Spleen (tissue), 11 donors: Measurements from ENCODE around the gene RFLNA. TPM values are rescaled to one million over a fixed set of nuclear protein-coding genes. Genes with fewer than 3 reads are reported as not detected.

Source experiments
- DNase-seq: peaks from one replicate; pipeline ENCODE4 v3.0.0-alpha.2; 2020
- H3K27ac ChIP-seq, 8 donors: fragments of 200-600 bp; sonication (generic) in 7 of 8; 1 replicate in 4 of 8; 2 replicates in 4 of 8; pipeline versions ENCODE4 v1.5.0 to v1.8.0; 2016 to 2021; ENCODE audit warnings: inconsistent platforms in 4 of 8, mild to moderate bottlenecking in 4 of 8, moderate library complexity in 1 of 8
- H3K27me3 ChIP-seq, 7 donors: fragments of 200-600 bp; sonication (generic) in 6 of 7; replicated peaks in 1 of 7; 1 replicate in 4 of 7; 2 replicates in 3 of 7; pipeline versions ENCODE4 v1.5.0 to v1.8.0; 2016 to 2021; ENCODE audit warnings: inconsistent platforms in 3 of 7, mild to moderate bottlenecking in 1 of 7
- H3K36me3 ChIP-seq, 6 donors: fragments of 200-600 bp; sonication (generic) in 5 of 6; 1 replicate in 4 of 6; 2 replicates in 2 of 6; pipeline versions ENCODE4 v1.5.0 to v1.8.0; 2016 to 2021; ENCODE audit warnings: inconsistent platforms in 2 of 6
- H3K4me1 ChIP-seq, 6 donors: fragments of 200-600 bp; sonication (generic) in 5 of 6; 1 replicate in 3 of 6; 2 replicates in 3 of 6; pipeline versions ENCODE4 v1.5.0 to v1.8.0; 2016 to 2021; ENCODE audit warnings: inconsistent platforms in 3 of 6
- H3K4me3 ChIP-seq, 8 donors: fragments of 200-600 bp; sonication (generic) in 7 of 8; 1 replicate in 4 of 8; 2 replicates in 4 of 8; pipeline versions ENCODE4 v1.5.0 to v1.8.0; 2016 to 2021; ENCODE audit warnings: inconsistent platforms in 4 of 8, mild to moderate bottlenecking in 4 of 8, moderate library complexity in 2 of 8
- H3K9me3 ChIP-seq, 8 donors: fragments of 200-600 bp; sonication (generic) in 7 of 8; 1 replicate in 4 of 8; 2 replicates in 4 of 8; pipeline versions ENCODE4 v1.5.0 to v1.8.0; 2016 to 2021; ENCODE audit warnings: inconsistent platforms in 4 of 8
- CTCF ChIP-seq, 11 experiments: fragments of 200-600 bp in 7 of 11; fragments of 450-650 bp in 4 of 11; sonication (generic) in 4 of 11; IDR thresholded peaks in 8 of 11; conservative IDR thresholded peaks in 3 of 11; 1 replicate in 7 of 11; 2 replicates in 4 of 11; pipeline versions ENCODE4 v1.4.0 to v1.8.0; 2016 to 2021; ENCODE audit warnings: antibody characterized with exemption in 11 of 11, inconsistent platforms in 4 of 11, mild to moderate bottlenecking in 1 of 11
- POLR2A ChIP-seq, 3 donors: fragments of 450-650 bp; IDR thresholded peaks; one replicate each; pipeline ENCODE4 v1.5.1; 2017; ENCODE audit warnings: antibody characterized with exemption in 3 of 3, mild to moderate bottlenecking in 1 of 3
- POLR2AphosphoS5 ChIP-seq, 3 donors: sonication (generic); formaldehyde crosslinking; IDR thresholded peaks; one replicate each; pipeline ENCODE4 v1.5.1; 2017; ENCODE audit warnings: antibody characterized with exemption in 3 of 3
- WGBS, 5 donors: extraction: QIAGEN DNeasy Blood & Tissue Kit in 3 of 5; methylation state at CpG; one replicate each; pipeline versions ENCODE4 v1.1.5 to v1.1.7; 2013 to 2018; 5-methylcytosine and 5-hydroxymethylcytosine counted together
- intact Hi-C: fragments of 100-400 bp; cut with DNase I; formaldehyde crosslinking; loops from one replicate; pipeline ENCODE4 v1.15.0; 2023; ENCODE audit warnings: low total_unique reads
- polyA plus RNA-seq, 3 donors: library from polyadenylated mRNA; stranded (reverse); fragments of 200-250 nt; gene quantifications; one replicate each; pipeline ENCODE4 v1.2.1, GENCODE V29; 2013
- total RNA-seq, 7 donors: library from RNA; depleted of rRNA in 3 of 7; stranded (reverse); fragments of >200 nt in 3 of 7; fragmentation: NEBNext Ultra II Directional in 4 of 7; extraction: Animal tissue kit (Norgen Biotek cat#: 25700) in 4 of 7; gene quantifications; one replicate each; pipeline versions ENCODE4 v1.1.0 to v1.2.1, GENCODE V29; 2016 to 2021
- donor health status: healthy with polysubstance abuse.
- donor health status: DM: no; HTN: no; CAD: no; lungs with moderate emphysema.
- donor health status: DM: no; HTN: no; CAD: no.
- donor health status: Bipolar disorder and iron deficiency.
- donor health status: healthy.
- donor health status: DM: no; HTN: no; CAD: no.
- donor health status: DM: yes; HTN: yes; CAD: no.

RFLNA gene
- total and polyA plus RNA-seq, 10 donors: 0.04 to 0.35 (median 0.21) TPM; not detected in 6

- Histone ChIP-seq H3K4me3 (no peak overlapping the region), H3K9me3 (no peaks in the 10 kb centered on the region), H3K36me3 (no peaks in the 10 kb centered on the region), H3K27me3 (peaks cover 0 to 59% (median 38%) of the 10 kb centered on the region in 7 donors), H3K4me1 (peaks cover 0 to 21% (median 13%) of the 10 kb centered on the region in 6 donors), H3K27ac (no peak overlapping the region)
- no peak for TF ChIP-seq POLR2A (IDR thresholded peaks at IDR 0.05)
- no peak for TF ChIP-seq POLR2AphosphoS5 (IDR thresholded peaks at IDR 0.05)
- no peak for TF ChIP-seq CTCF (IDR thresholded peaks at IDR 0.05 in 8 of 11, conservative IDR thresholded peaks at IDR 0.05 in 3 of 11)
- intact Hi-C loops: loop anchor here (10.0 kb wide), 1 partner anchor 232 kb away; no protein-coding TSS in a partner anchor
- WGBS, 5 donors: 74 to 85% (median 80%) methylated on average over 8 to 9 of the region's 9 CpGs
- DNase-seq: peak; percentile 41
Observed at GRCh38 chr12:124296916-124297351, 2.0 kb downstream of the RFLNA start.

GRCh38 chr12:124297389-124297788 is 2.5 kb downstream of the RFLNA start:
- no peak overlapping the region for H3K4me3 ChIP-seq
- H3K36me3 ChIP-seq: no peaks in the 10 kb centered on the region
- DNase-seq: no peak
- H3K27me3 ChIP-seq: peaks cover 0 to 59% (median 38%) of the 10 kb centered on the region in 7 donors
- H3K4me1 ChIP-seq: peaks cover 0 to 21% (median 13%) of the 10 kb centered on the region in 6 donors
- TF ChIP-seq CTCF (IDR thresholded peaks at IDR 0.05 in 8 of 11, conservative IDR thresholded peaks at IDR 0.05 in 3 of 11) (no peak), POLR2A (IDR thresholded peaks at IDR 0.05) (no peak), POLR2AphosphoS5 (IDR thresholded peaks at IDR 0.05) (no peak)
- H3K27ac ChIP-seq: no peak overlapping the region
- intact Hi-C loops: loop anchor here (10.0 kb wide), 1 partner anchor 233 kb away; no protein-coding TSS in a partner anchor
- WGBS, 5 donors: 87 to 97% (median 92%) methylated on average over 4 of the region's 4 CpGs
- no peaks in the 10 kb centered on the region for H3K9me3 ChIP-seq

GRCh38 chr12:124297856-124298255 is 3.0 kb downstream of the RFLNA start:
- no peak for TF ChIP-seq POLR2A (IDR thresholded peaks at IDR 0.05)
- TF ChIP-seq POLR2AphosphoS5 (IDR thresholded peaks at IDR 0.05): no peak
- 86 to 93% (median 90%) methylated on average over 19 of the region's 19 CpGs for WGBS, 5 donors
- Histone ChIP-seq H3K27me3 (peaks cover 0 to 59% (median 38%) of the 10 kb centered on the region in 7 donors), H3K27ac (no peak overlapping the region), H3K4me1 (peaks cover 0 to 21% (median 13%) of the 10 kb centered on the region in 6 donors), H3K9me3 (no peaks in the 10 kb centered on the region), H3K4me3 (no peak overlapping the region), H3K36me3 (no peaks in the 10 kb centered on the region)
- peak; percentile 48 for DNase-seq
- intact Hi-C loops: loop anchor here (10.0 kb wide), 1 partner anchor 233 kb away; no protein-coding TSS in a partner anchor

- no peak for TF ChIP-seq CTCF (IDR thresholded peaks at IDR 0.05 in 8 of 11, conservative IDR thresholded peaks at IDR 0.05 in 3 of 11)
- peaks cover 0 to 21% (median 13%) of the 10 kb centered on the region in 6 donors for H3K4me1 ChIP-seq
Observed at GRCh38 chr12:124298685-124299410, 4.0 kb downstream of the RFLNA start.

More at GRCh38 chr12:124298685-124299410, 4.0 kb downstream of the RFLNA start:
- Histone ChIP-seq H3K27ac (no peak overlapping the region), H3K36me3 (no peaks in the 10 kb centered on the region), H3K9me3 (no peaks in the 10 kb centered on the region), H3K4me3 (no peak overlapping the region), H3K27me3 (peaks cover 0 to 56% (median 38%) of the 10 kb centered on the region in 7 donors)
- peak; percentile 32 for DNase-seq
- 90 to 96% (median 93%) methylated on average over 10 of the region's 10 CpGs for WGBS, 5 donors
- intact Hi-C loops: loop anchor here (10.0 kb wide), 1 partner anchor 234 kb away; no protein-coding TSS in a partner anchor
